HEK293 (cell line): Measurements from ENCODE around the gene COPA.

Source experiments
- IKZF3 ChIP-seq: fragments of 450-650 bp; IDR thresholded peaks from 2 replicates; pipeline ENCODE4 v1.5.0; 2018; ENCODE audit warnings: missing biosample characterization, mild to moderate bottlenecking, missing genetic modification characterization, moderate library complexity
- KLF10 ChIP-seq: fragments of 450-650 bp; IDR thresholded peaks from 2 replicates; pipeline ENCODE4 v1.5.1; 2018; ENCODE audit warnings: missing biosample characterization, mild to moderate bottlenecking, missing genetic modification characterization
- PATZ1 ChIP-seq: fragments of 450-650 bp; formaldehyde crosslinking; IDR thresholded peaks from 2 replicates; pipeline ENCODE4 v1.5.1; 2016; ENCODE audit warnings: missing biosample characterization, missing genetic modification characterization
- ZBTB1 ChIP-seq: fragments of 450-650 bp; formaldehyde crosslinking; IDR thresholded peaks from 2 replicates; pipeline ENCODE4 v1.5.1; 2016; ENCODE audit warnings: missing biosample characterization, missing genetic modification characterization
- ZBTB11 ChIP-seq: fragments of 450-650 bp; formaldehyde crosslinking; conservative IDR thresholded peaks from 2 replicates; pipeline ENCODE4 v1.5.1; 2016; ENCODE audit warnings: low read depth, missing biosample characterization, missing genetic modification characterization
- ZBTB21 ChIP-seq: fragments of 450-650 bp; formaldehyde crosslinking; IDR thresholded peaks from 2 replicates; pipeline ENCODE4 v1.5.1; 2017; ENCODE audit warnings: missing biosample characterization, missing genetic modification characterization
- ZNF157 ChIP-seq: fragments of 450-650 bp; formaldehyde crosslinking; IDR thresholded peaks from 2 replicates; pipeline ENCODE4 v1.5.1; 2016; ENCODE audit warnings: missing biosample characterization, missing genetic modification characterization
- ZNF19 ChIP-seq: fragments of 450-650 bp; formaldehyde crosslinking; IDR thresholded peaks from 2 replicates; pipeline ENCODE4; 2016; ENCODE audit warnings: missing biosample characterization, missing genetic modification characterization, low read depth
- ZNF202 ChIP-seq: fragments of 450-650 bp; formaldehyde crosslinking; IDR thresholded peaks from 2 replicates; pipeline ENCODE4 v1.5.1; 2016; ENCODE audit warnings: missing biosample characterization, missing genetic modification characterization, borderline replicate concordance
- ZNF24 ChIP-seq: fragments of 450-650 bp; formaldehyde crosslinking; IDR thresholded peaks from 2 replicates; pipeline ENCODE4 v1.5.1; 2016; ENCODE audit warnings: missing biosample characterization, missing genetic modification characterization
- ZNF26 ChIP-seq: fragments of 450-650 bp; formaldehyde crosslinking; IDR thresholded peaks from 2 replicates; pipeline ENCODE4 v1.5.1; 2016; ENCODE audit warnings: missing biosample characterization, missing genetic modification characterization
- ZNF266 ChIP-seq: fragments of 450-650 bp; formaldehyde crosslinking; IDR thresholded peaks from 2 replicates; pipeline ENCODE4 v1.5.1; 2016; ENCODE audit warnings: missing biosample characterization, missing genetic modification characterization, low read depth
- ZNF292 ChIP-seq: fragments of 450-650 bp; formaldehyde crosslinking; IDR thresholded peaks from 2 replicates; pipeline ENCODE4 v1.5.1; 2016; ENCODE audit warnings: low read depth, missing biosample characterization, missing genetic modification characterization, borderline replicate concordance
- ZNF350 ChIP-seq: fragments of 450-650 bp; formaldehyde crosslinking; IDR thresholded peaks from 2 replicates; pipeline ENCODE4 v1.5.0; 2017; ENCODE audit warnings: missing biosample characterization, mild to moderate bottlenecking, missing genetic modification characterization
- ZNF354C ChIP-seq: fragments of 450-650 bp; formaldehyde crosslinking; IDR thresholded peaks from 2 replicates; pipeline ENCODE4 v1.5.1; 2016; ENCODE audit warnings: missing biosample characterization, missing genetic modification characterization, low read depth, borderline replicate concordance
- ZNF366 ChIP-seq: fragments of 450-650 bp; formaldehyde crosslinking; conservative IDR thresholded peaks from 2 replicates; pipeline ENCODE4 v1.5.1; 2016; ENCODE audit warnings: missing biosample characterization, missing genetic modification characterization
- ZNF391 ChIP-seq: fragments of 450-650 bp; formaldehyde crosslinking; IDR thresholded peaks from 2 replicates; pipeline ENCODE4 v1.5.1; 2016; ENCODE audit warnings: low read depth, missing biosample characterization, missing genetic modification characterization, borderline replicate concordance
- ZNF449 ChIP-seq: fragments of 450-650 bp; formaldehyde crosslinking; IDR thresholded peaks from 2 replicates; pipeline ENCODE4 v1.5.1; 2017; ENCODE audit warnings: missing biosample characterization, mild to moderate bottlenecking, missing genetic modification characterization, moderate library complexity
- ZNF544 ChIP-seq: fragments of 450-650 bp; formaldehyde crosslinking; IDR thresholded peaks from 2 replicates; pipeline ENCODE4 v1.5.0; 2017; ENCODE audit warnings: missing biosample characterization, missing genetic modification characterization
- ZNF558 ChIP-seq: fragments of 450-650 bp; formaldehyde crosslinking; IDR thresholded peaks from 2 replicates; pipeline ENCODE4 v1.5.1; 2016; ENCODE audit warnings: missing biosample characterization, missing genetic modification characterization
- ZNF560 ChIP-seq: fragments of 450-650 bp; formaldehyde crosslinking; IDR thresholded peaks from 2 replicates; pipeline ENCODE4 v1.5.1; 2017; ENCODE audit warnings: missing biosample characterization, missing genetic modification characterization, borderline replicate concordance
- ZNF623 ChIP-seq: fragments of 450-650 bp; formaldehyde crosslinking; IDR thresholded peaks from 2 replicates; pipeline ENCODE4 v1.5.1; 2016; ENCODE audit warnings: missing biosample characterization, missing genetic modification characterization
- ZNF704 ChIP-seq: fragments of 450-650 bp; formaldehyde crosslinking; IDR thresholded peaks from 2 replicates; pipeline ENCODE4 v1.5.1; 2016; ENCODE audit warnings: missing biosample characterization, missing genetic modification characterization
- ZNF792 ChIP-seq: fragments of 450-650 bp; formaldehyde crosslinking; IDR thresholded peaks from 2 replicates; pipeline ENCODE4 v1.5.1; 2016; ENCODE audit warnings: missing biosample characterization, missing genetic modification characterization
- ZNF843 ChIP-seq: fragments of 450-650 bp; formaldehyde crosslinking; IDR thresholded peaks from 2 replicates; pipeline ENCODE4 v1.5.1; 2016; ENCODE audit warnings: missing biosample characterization, missing genetic modification characterization
- TF ChIP-seq, protein P1 (sequence below): IDR thresholded peaks from 2 replicates; pipeline ENCODE4 v1.6.1; 2011; ENCODE audit warnings: mild to moderate bottlenecking, low read depth, low read length, borderline replicate concordance
- TF ChIP-seq, protein P2 (sequence below): fragments of 450-650 bp; formaldehyde crosslinking; IDR thresholded peaks from 2 replicates; pipeline ENCODE4 v1.5.1; 2017; ENCODE audit warnings: missing biosample characterization, missing genetic modification characterization

Gene COPA

DNA sequence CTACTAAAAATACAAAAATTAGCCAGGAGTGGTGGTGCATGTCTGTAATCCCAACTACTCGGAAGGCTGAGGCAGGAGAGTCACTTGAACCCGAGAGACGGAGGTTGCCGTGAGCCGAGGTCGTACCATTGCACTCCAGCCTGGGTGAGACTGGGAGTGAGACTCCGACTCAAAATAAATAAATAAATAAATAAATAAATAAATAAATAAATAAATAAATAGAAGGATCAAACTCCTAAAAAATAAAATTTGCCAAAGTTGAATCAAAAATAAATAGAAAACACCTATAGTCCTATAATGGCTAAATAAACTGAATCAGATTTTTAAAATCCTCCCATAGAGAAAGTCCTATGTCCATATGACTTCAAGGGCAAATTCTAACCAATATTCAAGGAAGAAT, 42.9 kb downstream of the COPA start (continued):
- peak; percentile 90 for TF ChIP-seq ZBTB11
- TF ChIP-seq ZNF560 (tag by site-specific recombination) = peak; percentile 96
- TF ChIP-seq ZNF354C (tag by site-specific recombination) = peak; percentile 73; the same call in 1 of the 2 replicates
- TF ChIP-seq ZNF292 = peak; percentile 88
- no peak for TF ChIP-seq IKZF3 (tag by site-specific recombination)
- 0 out of 2 replicates have a peak, but pooled peaks have one; percentile 30 for TF ChIP-seq ZNF24 (tag by site-specific recombination)
- 0 out of 2 replicates have a peak, but pooled peaks have one; percentile 27 for TF ChIP-seq ZNF366 (tag by site-specific recombination)
- no peak for TF ChIP-seq PATZ1 (tag by site-specific recombination)
- TF ChIP-seq, protein P1, sequence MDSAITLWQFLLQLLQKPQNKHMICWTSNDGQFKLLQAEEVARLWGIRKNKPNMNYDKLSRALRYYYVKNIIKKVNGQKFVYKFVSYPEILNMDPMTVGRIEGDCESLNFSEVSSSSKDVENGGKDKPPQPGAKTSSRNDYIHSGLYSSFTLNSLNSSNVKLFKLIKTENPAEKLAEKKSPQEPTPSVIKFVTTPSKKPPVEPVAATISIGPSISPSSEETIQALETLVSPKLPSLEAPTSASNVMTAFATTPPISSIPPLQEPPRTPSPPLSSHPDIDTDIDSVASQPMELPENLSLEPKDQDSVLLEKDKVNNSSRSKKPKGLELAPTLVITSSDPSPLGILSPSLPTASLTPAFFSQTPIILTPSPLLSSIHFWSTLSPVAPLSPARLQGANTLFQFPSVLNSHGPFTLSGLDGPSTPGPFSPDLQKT = no peak
- TF ChIP-seq ZNF202 (tag by site-specific recombination) = peak; percentile 98
- TF ChIP-seq ZNF391 (tag by site-specific recombination) = no peak
- no peak for TF ChIP-seq ZNF843
- TF ChIP-seq ZNF26 (tag by site-specific recombination) = no peak
- TF ChIP-seq ZBTB21 (tag by site-specific recombination) = peak; percentile 66; the same call in 1 of the 2 replicates
- peak; percentile 88 for TF ChIP-seq ZNF623 (tag by site-specific recombination)
- no peak for TF ChIP-seq ZNF449
- no peak for TF ChIP-seq ZNF544
- TF ChIP-seq, protein P2, sequence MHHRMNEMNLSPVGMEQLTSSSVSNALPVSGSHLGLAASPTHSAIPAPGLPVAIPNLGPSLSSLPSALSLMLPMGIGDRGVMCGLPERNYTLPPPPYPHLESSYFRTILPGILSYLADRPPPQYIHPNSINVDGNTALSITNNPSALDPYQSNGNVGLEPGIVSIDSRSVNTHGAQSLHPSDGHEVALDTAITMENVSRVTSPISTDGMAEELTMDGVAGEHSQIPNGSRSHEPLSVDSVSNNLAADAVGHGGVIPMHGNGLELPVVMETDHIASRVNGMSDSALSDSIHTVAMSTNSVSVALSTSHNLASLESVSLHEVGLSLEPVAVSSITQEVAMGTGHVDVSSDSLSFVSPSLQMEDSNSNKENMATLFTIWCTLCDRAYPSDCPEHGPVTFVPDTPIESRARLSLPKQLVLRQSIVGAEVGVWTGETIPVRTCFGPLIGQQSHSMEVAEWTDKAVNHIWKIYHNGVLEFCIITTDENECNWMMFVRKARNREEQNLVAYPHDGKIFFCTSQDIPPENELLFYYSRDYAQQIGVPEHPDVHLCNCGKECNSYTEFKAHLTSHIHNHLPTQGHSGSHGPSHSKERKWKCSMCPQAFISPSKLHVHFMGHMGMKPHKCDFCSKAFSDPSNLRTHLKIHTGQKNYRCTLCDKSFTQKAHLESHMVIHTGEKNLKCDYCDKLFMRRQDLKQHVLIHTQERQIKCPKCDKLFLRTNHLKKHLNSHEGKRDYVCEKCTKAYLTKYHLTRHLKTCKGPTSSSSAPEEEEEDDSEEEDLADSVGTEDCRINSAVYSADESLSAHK (tag by site-specific recombination) = no peak
- TF ChIP-seq ZNF19 (tag by site-specific recombination) = peak; percentile 95
- no peak for TF ChIP-seq KLF10 (tag by site-specific recombination)
- no peak for TF ChIP-seq ZNF157
- TF ChIP-seq ZNF558 (tag by site-specific recombination) = peak; percentile 89
- TF ChIP-seq ZNF792 (tag by site-specific recombination) = no peak
- TF ChIP-seq ZNF704 (tag by site-specific recombination) = peak; percentile 55; the same call in 1 of the 2 replicates
- peak; percentile 87 for TF ChIP-seq ZNF266 (tag by site-specific recombination)
- peak; percentile 63; the same call in 1 of the 2 replicates for TF ChIP-seq ZBTB1
- no peak for TF ChIP-seq ZNF350 (tag by site-specific recombination)
